GM19452 (cell line): ENCODE results near the gene SPATA31C2.
"Not testable (repeated sequence)": the region's sequence is repeated elsewhere in the genome, so short reads cannot be mapped to it uniquely, and the experiment has no call there.

Experiments
- ATAC-seq: cut with Tn5 transposase; IDR thresholded peaks from one replicate; pipeline ENCODE4 v1.9.1; 2021; ENCODE audit not compliant: unreplicated experiment

Gene SPATA31C2

GRCh38 chr9:88127700-88128300 lies 10.5 kb downstream of the SPATA31C2 start:
- ATAC-seq = not testable (repeated sequence)

GRCh38 chr9:88123413-88123812 lies 14.9 kb downstream of the SPATA31C2 start:
- not testable (repeated sequence) for ATAC-seq

GRCh38 chr9:88118121-88118520 lies 20.2 kb downstream of the SPATA31C2 start:
- ATAC-seq = not testable (repeated sequence)

- not testable (repeated sequence) for ATAC-seq
These were observed 23.2 kb downstream of the SPATA31C2 start for GRCh38 chr9:88114968-88115612.

DNA sequence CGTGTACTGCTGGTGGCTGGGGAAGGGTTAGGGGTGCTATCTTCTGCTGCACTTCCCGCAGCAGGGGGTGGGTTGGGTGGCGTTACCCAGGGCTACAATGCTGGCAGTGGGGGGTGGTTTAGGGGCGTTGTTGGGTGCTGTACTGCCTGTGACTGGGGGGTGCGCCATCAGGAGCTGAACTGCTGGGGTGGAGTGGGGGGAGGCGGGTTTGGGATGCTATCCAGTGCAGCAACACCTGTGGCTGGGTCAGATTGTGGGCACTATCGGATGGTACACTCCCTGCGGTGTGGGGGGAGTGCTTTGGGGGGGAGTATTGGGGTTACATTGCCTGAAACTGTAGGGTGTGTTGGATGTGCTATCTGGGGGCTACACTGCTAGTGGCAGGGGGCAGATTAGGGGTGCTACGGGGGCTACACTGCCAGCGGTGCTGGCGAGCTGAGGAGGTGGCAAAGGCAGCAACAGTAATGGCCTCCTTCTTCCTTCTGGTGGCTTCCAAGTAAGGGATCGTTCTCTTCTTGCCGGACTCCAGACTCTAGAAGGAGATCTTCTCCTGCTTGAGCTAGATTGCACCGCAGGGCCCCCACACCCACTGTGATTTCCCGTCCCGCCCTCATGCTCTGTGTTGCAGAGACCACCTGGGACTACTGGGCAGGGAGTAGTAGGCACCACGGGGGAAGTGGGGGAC lies 23.9 kb downstream of the SPATA31C2 start:
- ATAC-seq = not testable (repeated sequence)

DNA sequence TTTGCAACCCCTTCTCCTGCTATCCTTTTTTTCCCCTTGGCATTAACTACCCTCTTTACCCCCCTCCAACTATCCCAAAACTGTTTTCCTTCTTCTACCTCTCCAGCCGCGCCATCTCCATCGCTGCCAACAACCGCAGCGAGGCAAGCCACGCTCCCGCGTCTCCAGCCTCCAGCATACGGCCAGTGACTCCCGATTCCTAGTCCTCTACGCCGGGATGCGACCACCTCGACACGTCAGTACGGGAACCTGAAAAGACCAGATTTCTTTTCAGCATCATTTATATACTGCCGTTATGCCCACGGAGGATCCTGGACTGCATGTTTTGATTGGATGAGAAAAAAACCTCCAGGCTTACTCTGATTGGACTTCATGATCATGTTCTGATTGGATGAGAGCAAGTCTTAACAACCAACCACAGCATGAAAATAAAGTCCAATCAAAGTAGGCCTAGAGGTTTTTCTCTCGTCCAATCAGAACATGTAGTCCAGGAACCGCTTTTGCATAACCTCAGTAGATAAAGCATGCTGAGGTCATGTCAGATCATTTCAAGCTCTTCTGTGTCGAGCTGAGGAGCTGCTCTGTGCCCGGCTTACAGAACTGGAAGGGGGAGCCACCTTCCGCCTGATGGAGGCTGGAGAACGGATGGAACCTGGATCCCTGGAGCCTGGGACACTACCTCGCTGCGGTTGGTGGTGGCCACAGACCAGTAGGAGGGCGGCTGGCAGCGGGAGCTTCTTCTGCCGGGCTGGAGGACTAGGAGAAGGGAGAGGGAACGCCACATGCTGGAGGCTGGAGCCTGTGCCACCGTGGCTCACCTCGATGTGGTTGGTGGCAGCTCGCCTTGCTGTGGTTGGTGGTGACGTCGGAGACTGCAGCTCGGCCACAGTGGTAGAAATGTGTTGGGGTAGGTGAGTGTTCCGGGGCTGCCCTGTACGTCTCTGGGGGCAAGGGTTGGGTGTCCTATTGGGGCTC lies 24.8 kb downstream of the SPATA31C2 start:
- not testable (repeated sequence) for ATAC-seq

DNA sequence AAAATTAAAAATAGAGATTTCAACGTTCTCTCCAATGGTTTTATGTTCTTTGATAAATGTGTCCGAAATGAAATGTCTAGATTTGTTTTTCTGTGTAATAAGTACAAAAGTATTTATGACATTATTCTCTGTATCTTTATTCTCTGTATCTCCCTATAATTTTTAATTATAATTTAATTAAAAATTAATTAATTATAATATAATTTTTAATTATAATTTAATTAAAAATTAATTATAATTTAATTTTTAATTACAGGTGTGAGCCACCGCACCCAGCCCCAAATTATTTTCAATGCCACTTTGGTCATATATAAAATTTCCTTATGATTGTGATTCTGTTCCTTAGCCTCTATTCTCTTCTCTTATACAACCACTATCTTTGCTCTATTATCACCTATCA lies 28.2 kb downstream of the SPATA31C2 start:
- ATAC-seq = no peak

DNA sequence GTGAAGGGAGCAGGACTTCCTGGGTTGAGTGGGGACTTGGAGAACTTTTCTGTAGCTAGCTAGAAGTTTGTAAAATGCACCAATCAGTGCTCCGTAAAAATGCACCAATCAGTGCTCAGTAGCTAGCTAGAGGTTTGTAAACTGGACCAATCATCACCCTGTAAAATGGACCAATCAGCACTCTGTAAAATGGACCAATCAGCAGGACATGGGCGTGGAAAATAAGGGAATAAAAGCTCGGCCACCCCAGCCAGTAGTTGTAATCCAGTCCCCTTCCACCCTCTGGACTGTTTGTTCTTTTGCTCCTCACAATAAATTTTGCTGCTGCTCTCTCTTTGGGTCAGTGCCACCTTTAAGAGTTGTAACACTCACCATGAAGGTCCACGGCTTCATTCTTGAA lies 29.5 kb downstream of the SPATA31C2 start:
- no peak for ATAC-seq

DNA sequence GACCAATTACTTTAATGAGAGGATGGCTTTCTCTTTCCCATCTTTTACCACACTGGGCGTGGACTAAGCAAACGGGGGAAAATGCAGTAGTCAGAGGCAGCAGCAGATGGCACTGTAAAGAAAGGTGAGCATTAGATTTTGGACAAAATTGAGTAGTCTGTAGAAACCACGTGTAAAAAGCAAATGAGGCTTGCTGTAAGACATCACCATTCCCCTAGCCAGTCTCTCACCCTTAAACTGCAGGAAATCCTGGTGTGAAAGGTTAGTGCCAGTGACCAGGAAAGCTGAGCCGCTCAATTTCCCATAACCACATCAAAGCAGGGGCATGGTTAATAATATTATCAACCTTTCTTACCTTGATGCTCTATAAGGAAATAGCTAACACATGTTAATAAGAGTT lies 31.8 kb downstream of the SPATA31C2 start:
- no peak for ATAC-seq

- no peak for ATAC-seq
These were observed 45.4 kb downstream of the SPATA31C2 start for GRCh38 chr9:88092797-88093331.

- no peak for ATAC-seq
These were observed 48.1 kb downstream of the SPATA31C2 start for GRCh38 chr9:88090151-88090581.

DNA sequence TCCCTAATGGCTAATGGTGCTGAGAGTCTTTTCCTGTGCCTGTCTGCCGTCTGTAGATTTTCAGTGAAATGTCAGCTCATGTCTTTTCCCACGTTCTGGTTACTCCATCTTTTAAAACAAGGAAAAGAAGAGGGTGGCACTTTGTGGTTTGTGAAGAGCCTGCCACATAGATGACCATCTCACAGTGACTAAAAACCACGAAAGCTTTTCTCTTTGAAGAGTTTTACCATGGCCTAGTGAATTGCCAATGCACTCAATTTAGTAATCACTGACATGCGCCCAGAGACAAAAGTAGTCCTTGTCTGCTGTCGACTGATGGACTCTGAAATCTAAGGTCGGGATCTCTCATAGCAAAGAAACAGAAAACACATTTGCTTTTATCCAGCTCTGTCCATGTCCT lies 50.4 kb downstream of the SPATA31C2 start:
- no peak for ATAC-seq

DNA sequence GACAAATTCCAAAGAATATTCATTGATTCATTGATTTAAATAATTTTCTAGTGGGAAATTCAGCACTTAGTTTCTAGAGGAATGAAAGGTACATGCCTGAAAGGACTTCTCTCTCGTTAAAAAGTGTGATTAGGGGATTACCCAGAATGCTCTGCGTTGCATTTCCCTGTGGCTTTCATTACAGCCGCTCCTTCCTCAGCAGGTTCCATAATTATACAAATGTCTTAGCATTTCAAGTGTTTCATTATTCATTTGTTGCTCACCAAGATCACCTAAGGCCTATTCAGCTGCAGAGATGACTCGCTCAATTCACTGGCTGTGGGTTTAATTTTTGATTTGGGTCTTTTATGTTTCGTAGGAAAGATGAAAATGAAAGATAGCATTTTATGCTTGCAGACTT lies 52.8 kb downstream of the SPATA31C2 start:
- no peak for ATAC-seq

GRCh38 chr9:88084357-88085183 lies 53.7 kb downstream of the SPATA31C2 start:
- no peak for ATAC-seq
